ENCODE data around the gene ZNF292. TPM values are rescaled to one million over a fixed set of nuclear protein-coding genes. Genes with fewer than 3 reads are reported as not detected.

Gene ZNF292
- total RNA-seq, 4 donors from 2014 or later, result 62.5 to 74.7 (median 69.3) TPM

- peaks cover 0 to 15% (median 0%) of the 10 kb centered on the region in 3 donors for H3K36me3 ChIP-seq
- peak overlapping the region in 2 of 4 donors; percentile 58 to 61 for H3K27ac ChIP-seq
- no peaks in the 10 kb centered on the region for H3K27me3 ChIP-seq
- no peaks in the 10 kb centered on the region for H3K9me3 ChIP-seq
- no peak for TF ChIP-seq CTCF (IDR thresholded peaks at IDR 0.05)
- no peak for TF ChIP-seq POLR2A (IDR thresholded peaks at IDR 0.05)
- H3K4me1 ChIP-seq, result peaks cover 0 to 5% (median 0%) of the 10 kb centered on the region in 4 donors
- H3K4me3 ChIP-seq, result no peak overlapping the region
- DNase-seq, result no peak
Observed at GRCh38 chr6:87212596-87212995, 57.2 kb downstream of the ZNF292 start.

- Histone ChIP-seq H3K36me3 (peaks cover 0 to 21% (median 0%) of the 10 kb centered on the region in 3 donors), H3K9me3 (no peaks in the 10 kb centered on the region), H3K4me1 (peaks cover 0 to 5% (median 0%) of the 10 kb centered on the region in 4 donors), H3K4me3 (no peak overlapping the region), H3K27me3 (no peaks in the 10 kb centered on the region), H3K27ac (peak overlapping the region in 2 of 4 donors; percentile 58 to 61)
- DNase-seq, result peak in 2 of 3 donors; percentile 59 to 78
- TF ChIP-seq POLR2A (IDR thresholded peaks at IDR 0.05), result no peak
- TF ChIP-seq CTCF (IDR thresholded peaks at IDR 0.05), result no peak
Observed at GRCh38 chr6:87213364-87213763, 58.0 kb downstream of the ZNF292 start.

GRCh38 chr6:87214831-87215230 lies 59.5 kb downstream of the ZNF292 start:
- TF ChIP-seq CTCF (IDR thresholded peaks at IDR 0.05) (no peak), POLR2A (IDR thresholded peaks at IDR 0.05) (no peak)
- no peak overlapping the region for H3K27ac ChIP-seq
- no peaks in the 10 kb centered on the region for H3K27me3 ChIP-seq
- no peak for DNase-seq
- peak overlapping the region in 2 of 4 donors; percentile 30 to 35 for H3K4me3 ChIP-seq
- H3K4me1 ChIP-seq, result peaks cover 0 to 5% (median 0%) of the 10 kb centered on the region in 4 donors
- peaks cover 0 to 36% (median 0%) of the 10 kb centered on the region in 3 donors for H3K36me3 ChIP-seq
- H3K9me3 ChIP-seq, result no peaks in the 10 kb centered on the region

GRCh38 chr6:87220997-87221396 lies 65.6 kb downstream of the ZNF292 start:
- Histone ChIP-seq H3K27me3 (no peaks in the 10 kb centered on the region), H3K4me3 (no peak overlapping the region), H3K4me1 (no peaks in the 10 kb centered on the region), H3K27ac (no peak overlapping the region), H3K9me3 (no peaks in the 10 kb centered on the region), H3K36me3 (peaks cover 0 to 84% (median 0%) of the 10 kb centered on the region in 3 donors)
- DNase-seq, result no peak
- TF ChIP-seq CTCF (IDR thresholded peaks at IDR 0.05) (no peak), POLR2A (IDR thresholded peaks at IDR 0.05) (no peak)

DNA sequence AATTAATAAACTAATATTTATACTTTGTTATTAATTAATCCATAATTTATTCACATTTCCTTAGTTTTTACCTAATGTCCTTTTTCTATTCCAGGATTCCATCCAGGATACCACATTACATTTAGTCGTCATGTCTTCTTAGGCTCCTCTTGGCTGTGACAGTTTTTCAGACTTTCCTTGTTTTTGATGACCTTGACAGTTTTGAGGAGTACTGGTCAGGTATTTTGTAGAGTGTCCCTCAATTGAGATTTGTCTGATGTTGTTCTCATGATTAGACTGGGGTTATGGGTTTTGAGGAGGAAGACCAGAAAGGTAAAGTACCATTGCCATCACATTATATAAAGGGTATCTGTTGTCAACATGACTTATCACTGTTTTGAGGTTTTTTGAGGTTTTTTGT lies 67.3 kb downstream of the ZNF292 start:
- H3K4me3 ChIP-seq, result no peak overlapping the region
- DNase-seq, result no peak
- H3K27ac ChIP-seq, result no peak overlapping the region
- no peaks in the 10 kb centered on the region for H3K27me3 ChIP-seq
- peaks cover 0 to 76% (median 0%) of the 10 kb centered on the region in 3 donors for H3K36me3 ChIP-seq
- no peaks in the 10 kb centered on the region for H3K4me1 ChIP-seq
- TF ChIP-seq CTCF (IDR thresholded peaks at IDR 0.05) (no peak), POLR2A (IDR thresholded peaks at IDR 0.05) (no peak)
- H3K9me3 ChIP-seq, result no peaks in the 10 kb centered on the region

GRCh38 chr6:87224971-87225370 lies 69.6 kb downstream of the ZNF292 start:
- Histone ChIP-seq H3K36me3 (peaks cover 0 to 69% (median 0%) of the 10 kb centered on the region in 3 donors), H3K27ac (no peak overlapping the region), H3K9me3 (no peaks in the 10 kb centered on the region), H3K4me3 (no peak overlapping the region), H3K27me3 (no peaks in the 10 kb centered on the region), H3K4me1 (no peaks in the 10 kb centered on the region)
- no peak for DNase-seq
- TF ChIP-seq POLR2A (IDR thresholded peaks at IDR 0.05), result no peak
- no peak for TF ChIP-seq CTCF (IDR thresholded peaks at IDR 0.05)

Measured in Peyer's patch (tissue), 4 donors.